ENCODE measurements around the gene DEFB129. TPM values are rescaled to one million over a fixed set of nuclear protein-coding genes. Genes with fewer than 3 reads are reported as not detected.

DEFB129 gene
- total RNA-seq (2014; rRNA removed; shearing (Covaris generic)): not detected in 2 replicates
- not detected in 2 replicates for polyA plus RNA-seq (2016; fragmentation: Nextera tagmentation; extraction: Ambion mirVana)
- long read RNA-seq: 0 reads

- DNase-seq (ENCODE audit: low spot score) (no peak), ATAC-seq (no peak)
- Mint-ChIP-seq H3K9me3 (no peaks in the 10 kb centered on the region), H3K27ac (no peak within 1 kb of the TSS), H3K4me1 (no peaks in the 10 kb centered on the region), H3K36me3 (ENCODE audit: low read depth) (no peaks in the 10 kb centered on the region), H3K27me3 (ENCODE audit: insufficient read depth, low read depth, poor library complexity) (peaks cover 3% of the 10 kb centered on the region), H3K4me3 (no peak within 1 kb of the TSS)
- H3K4me2 ChIP-seq: no peak within 1 kb of the TSS
- H3K4me3 ChIP-seq: no peak within 1 kb of the TSS
- H3K36me3 ChIP-seq (ENCODE audit: insufficient read depth): no peaks in the 10 kb centered on the region
- H3K79me2 ChIP-seq (replicated peaks; ENCODE audit: insufficient read depth): no peaks in the 10 kb centered on the region
- H4K20me1 ChIP-seq (replicated peaks; ENCODE audit: insufficient read depth): no peaks in the 10 kb centered on the region
- 0 out of 2 replicates have a peak, but pooled peaks cover 5% of the 10 kb centered on the region for H3K4me1 ChIP-seq (ENCODE audit: insufficient read depth)
- no peak within 1 kb of the TSS for H3K27ac ChIP-seq (ENCODE audit: low read depth)
- no peak for TF ChIP-seq EZH2 (IDR thresholded peaks at IDR 0.05; ENCODE audit: low read depth, unreplicated experiment)
- no peak for TF ChIP-seq STAT1 (IDR thresholded peaks at IDR 0.05; ENCODE audit: unreplicated experiment)
- no peak for TF ChIP-seq CREB1 (CRISPR knock-in tag; IDR thresholded peaks at IDR 0.05; ENCODE audit: low read depth)
- no peak for TF ChIP-seq ZNF114 (CRISPR knock-in tag; IDR thresholded peaks at IDR 0.05)
- TF ChIP-seq CTCF (conservative IDR thresholded peaks at IDR 0.05; ENCODE audit: low read depth in 2 of 2): no peak
- no peak for TF ChIP-seq POLR2AphosphoS5 (IDR thresholded peaks at IDR 0.05; ENCODE audit: low read depth)
- TF ChIP-seq ETS1 (IDR thresholded peaks at IDR 0.05): no peak
- no peak for TF ChIP-seq REST (IDR thresholded peaks at IDR 0.05; ENCODE audit: unreplicated experiment)
- no peak for TF ChIP-seq NANOG (IDR thresholded peaks at IDR 0.05; ENCODE audit: borderline replicate concordance)
- no peak for TF ChIP-seq ZNF331 (CRISPR knock-in tag; IDR thresholded peaks at IDR 0.05; ENCODE audit: low read depth)
- TF ChIP-seq EZH2phosphoT487 (IDR thresholded peaks at IDR 0.05; ENCODE audit: unreplicated experiment): no peak
- no peak for TF ChIP-seq ZNF462 (CRISPR knock-in tag; IDR thresholded peaks at IDR 0.05)
- TF ChIP-seq JUNB (IDR thresholded peaks at IDR 0.05; ENCODE audit: unreplicated experiment): no peak
- no peaks in the 10 kb centered on the region for H3F3A ChIP-seq (replicated peaks; ENCODE audit: low read depth)
- peaks cover 40% of the 10 kb centered on the region for H3K27me3 ChIP-seq (ENCODE audit: insufficient read depth)
- no peaks in the 10 kb centered on the region for H3K9me2 ChIP-seq (ENCODE audit: insufficient read depth)
- no peak within 1 kb of the TSS for H2AFZ ChIP-seq
Measured at GRCh38 chr20:226958-227357, at the start of gene DEFB129. Gene DEFB129 (plus strand): TSS chr20:227258. CDS start chr20:227289, 31 bp downstream.

All from GM23338 (cell line).